Esophagus squamous epithelium (tissue), 5 donors: Measurements from ENCODE around the gene PDE7B. TPM values are rescaled to one million over a fixed set of nuclear protein-coding genes. Genes with fewer than 3 reads are reported as not detected.

Source experiments
- DNase-seq: peaks from one replicate; lab custom pipeline; 2025; lab: John Stamatoyannopoulos, UW
- H3K27ac ChIP-seq, 4 donors: fragments of 200-600 bp; sonication (generic); one replicate each; pipeline ENCODE4 v1.5.1; 2016 to 2019; ENCODE audit warnings: mild to moderate bottlenecking in 1 of 4
- H3K27me3 ChIP-seq, 4 donors: fragments of 200-600 bp; sonication (generic); 1 replicate in 3 of 4; 2 replicates in 1 of 4; pipeline versions ENCODE4 v1.5.1 to v1.6.0; 2017 to 2021; ENCODE audit warnings: antibody characterized with exemption in 1 of 4
- H3K36me3 ChIP-seq, 3 donors: fragments of 200-600 bp; sonication (generic); one replicate each; pipeline ENCODE4 v1.5.1; 2016 to 2019
- H3K4me1 ChIP-seq, 3 donors: fragments of 200-600 bp; sonication (generic); one replicate each; pipeline ENCODE4 v1.5.1; 2017 to 2019
- H3K4me3 ChIP-seq, 4 donors: fragments of 200-600 bp; sonication (generic); 1 replicate in 3 of 4; 2 replicates in 1 of 4; pipeline ENCODE4 v1.5.1; 2016 to 2019; ENCODE audit warnings: mild to moderate bottlenecking in 2 of 4, moderate library complexity in 1 of 4
- H3K9me3 ChIP-seq, 3 donors: fragments of 200-600 bp; sonication (generic); one replicate each; pipeline ENCODE4 v1.5.1; 2016 to 2019
- POLR2A ChIP-seq, 4 donors: fragments of 450-650 bp; IDR thresholded peaks; one replicate each; pipeline ENCODE4 v1.6.1; 2017; ENCODE audit warnings: antibody characterized with exemption in 4 of 4, mild to moderate bottlenecking in 4 of 4, moderate library complexity in 3 of 4
- WGBS, 2 donors: methylation state at CpG; one replicate each; pipeline ENCODE4 v1.1.5; 2018; 5-methylcytosine and 5-hydroxymethylcytosine counted together
- intact Hi-C: fragments of 100-400 bp; cut with DNase I; formaldehyde crosslinking; loops from one replicate; pipeline ENCODE4 v1.15.0; 2022
- total RNA-seq, 4 donors: library from RNA; depleted of rRNA; stranded (reverse); fragments of >200 nt; gene quantifications; one replicate each; pipeline ENCODE4 v1.1.0, GENCODE V29; 2016
- TF ChIP-seq, protein P1 (sequence below), 6 experiments: fragments of 450-650 bp in 4 of 6; fragments of 200-600 bp in 2 of 6; sonication (generic) in 2 of 6; IDR thresholded peaks; one replicate each; pipeline ENCODE4 v1.5.1; 2016 to 2019; ENCODE audit warnings: antibody characterized with exemption in 6 of 6, mild to moderate bottlenecking in 4 of 6, moderate library complexity in 4 of 6
- donor health status: DM: yes; HTN: yes; CAD: no.

Gene PDE7B
- total RNA-seq, result 1 to 10 TPM in 1 of 4 donors, under 1 TPM in 3; 0.08 to 6.1 (median 0.47) TPM

DNA sequence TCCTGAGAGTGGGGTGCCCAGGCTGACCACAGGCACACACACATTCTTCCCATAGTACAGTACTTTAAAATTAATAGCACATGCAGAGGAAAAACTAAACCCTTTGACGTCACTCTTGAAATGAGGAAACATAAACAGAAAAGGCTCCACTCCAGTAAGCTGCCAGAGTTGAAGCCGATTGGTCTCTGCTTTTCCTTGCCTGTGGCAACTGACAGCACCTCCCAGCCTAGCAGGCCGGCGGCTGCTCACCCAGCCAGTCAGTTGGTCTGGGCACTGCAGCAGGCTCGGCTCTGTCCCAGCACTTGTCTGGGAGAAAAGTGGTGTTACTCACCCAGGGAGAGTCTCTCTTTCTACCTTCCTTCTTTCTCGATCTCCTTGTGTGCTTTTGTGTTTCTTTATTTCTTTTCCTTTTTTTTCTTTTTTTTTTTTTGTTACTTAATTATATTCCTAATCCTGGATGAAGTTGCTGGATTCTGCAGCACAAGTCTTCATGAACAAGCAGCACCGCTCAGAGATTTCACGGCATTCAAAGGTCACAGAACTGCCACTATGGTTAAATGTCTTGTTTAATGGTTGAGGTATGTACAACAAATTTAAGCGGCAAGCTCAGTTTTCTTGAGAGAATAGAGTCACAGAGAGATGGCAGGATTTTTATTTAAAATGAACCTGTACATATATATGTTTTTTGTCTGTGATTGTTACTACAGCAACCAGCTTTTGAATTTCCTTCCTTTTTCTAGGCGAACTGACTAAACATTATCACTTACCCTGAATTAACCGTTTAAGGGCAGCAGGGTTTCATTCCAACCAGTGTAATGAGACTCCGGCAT, at the start of gene PDE7B:
Gene PDE7B, plus strand, starts transcription at position 260 of the 830 bp plus-strand sequence.
- Histone ChIP-seq H3K36me3 (no peaks in the 10 kb centered on the region), H3K4me1 (peaks cover 0 to 19% (median 0%) of the 10 kb centered on the region in 3 donors), H3K9me3 (no peaks in the 10 kb centered on the region), H3K4me3 (peak within 1 kb of the TSS; percentile 1 to 55 (median 34)), H3K27me3 (no peaks in the 10 kb centered on the region), H3K27ac (peak within 1 kb of the TSS in 3 of 4 donors; percentile 49 to 67 (median 66))
- WGBS, 2 donors, result 7 to 10% methylated on average over 12 of the region's 12 CpGs
- DNase-seq, result peak; percentile 4
- TF ChIP-seq, protein P1, sequence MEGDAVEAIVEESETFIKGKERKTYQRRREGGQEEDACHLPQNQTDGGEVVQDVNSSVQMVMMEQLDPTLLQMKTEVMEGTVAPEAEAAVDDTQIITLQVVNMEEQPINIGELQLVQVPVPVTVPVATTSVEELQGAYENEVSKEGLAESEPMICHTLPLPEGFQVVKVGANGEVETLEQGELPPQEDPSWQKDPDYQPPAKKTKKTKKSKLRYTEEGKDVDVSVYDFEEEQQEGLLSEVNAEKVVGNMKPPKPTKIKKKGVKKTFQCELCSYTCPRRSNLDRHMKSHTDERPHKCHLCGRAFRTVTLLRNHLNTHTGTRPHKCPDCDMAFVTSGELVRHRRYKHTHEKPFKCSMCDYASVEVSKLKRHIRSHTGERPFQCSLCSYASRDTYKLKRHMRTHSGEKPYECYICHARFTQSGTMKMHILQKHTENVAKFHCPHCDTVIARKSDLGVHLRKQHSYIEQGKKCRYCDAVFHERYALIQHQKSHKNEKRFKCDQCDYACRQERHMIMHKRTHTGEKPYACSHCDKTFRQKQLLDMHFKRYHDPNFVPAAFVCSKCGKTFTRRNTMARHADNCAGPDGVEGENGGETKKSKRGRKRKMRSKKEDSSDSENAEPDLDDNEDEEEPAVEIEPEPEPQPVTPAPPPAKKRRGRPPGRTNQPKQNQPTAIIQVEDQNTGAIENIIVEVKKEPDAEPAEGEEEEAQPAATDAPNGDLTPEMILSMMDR (IDR thresholded peaks at IDR 0.05), result no peak
- peak in 3 of 4 donors; percentile 43 to 79 (median 71) for TF ChIP-seq POLR2A (IDR thresholded peaks at IDR 0.05)
- intact Hi-C loops, result no loop called here

DNA sequence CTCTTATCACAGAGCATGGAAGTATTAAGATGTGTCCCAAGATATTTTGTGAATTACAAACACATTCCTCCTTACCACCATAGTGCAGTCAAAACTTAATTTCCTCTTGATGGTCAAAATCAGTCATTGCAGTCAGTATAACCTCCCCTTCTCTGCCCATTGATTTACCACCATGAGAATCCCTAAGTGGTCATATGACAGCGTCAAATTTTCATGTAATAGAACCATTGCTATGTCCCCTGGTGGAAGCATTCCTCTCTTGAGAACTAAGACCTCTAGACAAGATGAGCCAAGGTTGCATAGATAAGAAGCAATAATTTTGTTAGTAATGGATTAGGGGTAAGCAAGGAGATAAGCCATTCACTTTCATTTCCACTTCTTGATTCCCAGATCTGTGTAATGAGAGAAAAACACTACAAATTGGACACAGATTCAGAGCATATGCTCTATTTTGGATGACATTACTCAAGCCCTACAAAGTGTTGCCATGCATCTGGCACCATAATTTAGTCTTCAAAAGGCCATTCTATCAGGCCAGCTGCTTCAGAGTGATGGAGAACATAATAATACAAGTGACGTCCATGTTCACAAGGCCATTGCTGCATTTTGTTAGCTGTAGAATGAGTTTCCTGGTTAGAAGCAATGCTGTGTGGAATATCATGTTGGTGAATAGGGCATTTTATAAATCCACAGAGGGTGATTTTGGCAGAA, 49.6 kb upstream of the PDE7B start:
- no peaks in the 10 kb centered on the region for H3K36me3 ChIP-seq
- WGBS, 2 donors, result 91 to 93% methylated on average over 2 of the region's 2 CpGs
- no peak for DNase-seq
- intact Hi-C loops, result no loop called here
- H3K27ac ChIP-seq, result no peak overlapping the region
- no peaks in the 10 kb centered on the region for H3K9me3 ChIP-seq
- H3K4me1 ChIP-seq, result no peaks in the 10 kb centered on the region
- no peak for TF ChIP-seq POLR2A (IDR thresholded peaks at IDR 0.05)
- TF ChIP-seq, protein P1 (IDR thresholded peaks at IDR 0.05), result no peak
- no peak overlapping the region for H3K4me3 ChIP-seq
- H3K27me3 ChIP-seq, result no peaks in the 10 kb centered on the region

DNA sequence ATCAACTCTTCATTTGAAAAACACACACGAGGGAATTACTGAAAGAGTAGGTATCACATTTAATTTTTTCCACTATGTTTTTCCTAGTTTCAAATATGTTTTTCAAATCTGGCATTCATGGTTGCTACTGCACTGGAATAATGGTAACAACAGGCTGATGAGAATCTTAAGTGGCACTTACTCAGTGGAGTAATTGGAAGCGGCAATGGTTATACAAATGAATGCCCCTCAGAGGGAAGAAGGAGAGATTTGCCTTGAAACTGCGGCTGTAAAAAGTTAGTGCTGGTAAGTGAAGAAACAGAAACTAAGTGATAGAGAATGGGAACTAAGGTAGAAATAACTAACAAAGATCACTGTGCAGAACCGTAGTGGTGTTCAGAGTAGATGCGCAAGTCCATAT, 41.0 kb upstream of the PDE7B start:
- no peak for DNase-seq
- no peaks in the 10 kb centered on the region for H3K36me3 ChIP-seq
- H3K27me3 ChIP-seq, result no peaks in the 10 kb centered on the region
- H3K27ac ChIP-seq, result no peak overlapping the region
- H3K4me1 ChIP-seq, result no peaks in the 10 kb centered on the region
- TF ChIP-seq, protein P1 (IDR thresholded peaks at IDR 0.05), result no peak
- no peak for TF ChIP-seq POLR2A (IDR thresholded peaks at IDR 0.05)
- peaks cover 0 to 6% (median 0%) of the 10 kb centered on the region in 3 donors for H3K9me3 ChIP-seq
- intact Hi-C loops, result no loop called here
- H3K4me3 ChIP-seq, result no peak overlapping the region
- WGBS, 2 donors, result 84 to 91% methylated on average over 5 of the region's 5 CpGs

DNA sequence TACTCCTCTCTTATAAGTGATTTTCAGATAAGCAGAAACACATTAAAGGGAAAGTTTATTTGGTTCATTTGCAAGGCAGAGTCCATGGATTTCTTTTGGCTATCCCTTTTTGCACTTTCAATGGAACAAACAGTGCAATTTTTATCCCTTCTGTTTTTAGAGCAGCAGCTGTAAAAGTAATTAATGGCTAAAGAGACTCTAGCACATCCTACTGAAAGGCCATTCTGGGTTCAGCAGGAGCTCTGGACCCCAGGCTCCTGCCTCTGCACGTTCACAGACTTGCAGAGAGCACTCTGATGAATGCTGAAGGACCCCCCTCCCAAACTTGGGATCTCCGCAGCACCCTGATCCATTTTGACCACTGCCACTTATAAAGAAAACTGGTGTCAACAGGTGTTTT, 40.3 kb upstream of the PDE7B start:
- no peak for DNase-seq
- Histone ChIP-seq H3K36me3 (no peaks in the 10 kb centered on the region), H3K4me1 (no peaks in the 10 kb centered on the region), H3K27ac (no peak overlapping the region), H3K27me3 (no peaks in the 10 kb centered on the region), H3K4me3 (no peak overlapping the region), H3K9me3 (peaks cover 0 to 6% (median 0%) of the 10 kb centered on the region in 3 donors)
- intact Hi-C loops, result no loop called here
- TF ChIP-seq, protein P1 (IDR thresholded peaks at IDR 0.05), result no peak
- no peak for TF ChIP-seq POLR2A (IDR thresholded peaks at IDR 0.05)
- 68 to 76% methylated on average over 2 of the region's 2 CpGs for WGBS, 2 donors
